HCT116 (cell line): ENCODE results near the gene FYCO1. TPM values are rescaled to one million over a fixed set of nuclear protein-coding genes. Genes with fewer than 3 reads are reported as not detected.

Experiments used
- ATAC-seq: fragments of 200-7000 bp; cut with Tn5 transposase; 2 replicates; pipeline ENCODE4 v1.9.1; 2020; ENCODE audit warnings: mild to moderate bottlenecking, moderate library complexity
- BruUV-seq: library from RNA; stranded (reverse); fragments of 400-500 nt; replicated peaks from 2 replicates; lab custom pipeline; 2021; lab: Mats Ljungman, UMichigan
- CTCF ChIA-PET: fragments of 300-600 bp; sonication (Branson Sonifier 250); formaldehyde crosslinking; loops from one replicate; lab custom pipeline; 2021; ENCODE audit warnings: antibody characterized with exemption; lab: Charles Lee
- POLR2A ChIA-PET: fragments of 300-600, 350-600 bp; sonication (Branson Sonifier 250); formaldehyde crosslinking; loops from one replicate; lab custom pipeline; 2021; ENCODE audit warnings: antibody characterized with exemption; lab: Charles Lee
- RAD21 ChIA-PET, 2 experiments: fragments of 300-600 bp; sonication (Branson Sonifier 250); formaldehyde crosslinking; loops; one replicate each; lab custom pipeline; 2023; ENCODE audit warnings: low total read pairs in 2 of 2; ENCODE audit not compliant: uncharacterized antibody in 2 of 2, unreplicated experiment in 2 of 2, low non-redundant PET in 1 of 2; lab: Charles Lee
- DNase-seq: peaks from one replicate; pipeline ENCODE4 v3.0.0-alpha.2; 2010; ENCODE audit warnings: low read depth, low spot score
- H2AFZ ChIP-seq: fragments of 200-600 bp; shearing (Covaris generic), sonication (generic); 2 replicates; pipeline ENCODE4 v1.6.1; 2017; ENCODE audit warnings: low read depth, mixed run types, mixed read lengths, antibody characterized with exemption, low read length; ENCODE audit not compliant: poor library complexity, severe bottlenecking
- H3K27ac ChIP-seq: 2 replicates; pipeline ENCODE4 v1.5.1; 2012; ENCODE audit warnings: low read depth, low read length
- H3K27me3 ChIP-seq: fragments of 200-600 bp; sonication (generic); 2 replicates; pipeline ENCODE4 v1.6.1; 2016; ENCODE audit warnings: mixed run types, low read length, mixed read lengths; ENCODE audit not compliant: insufficient read depth
- H3K36me3 ChIP-seq, 2 experiments: fragments of 200-500 bp in 1 of 2; fragments of 200-600 bp in 1 of 2; sonication (Bioruptor generic) in 1 of 2; sonication (generic) in 1 of 2; 2 replicates each; pipeline versions ENCODE4 v1.5.1 to v1.6.1; 2014 to 2016; ENCODE audit warnings: low read length in 2 of 2, inconsistent platforms in 1 of 2, mixed read lengths in 1 of 2, mixed run types in 1 of 2; ENCODE audit not compliant: insufficient read depth in 2 of 2, control insufficient read depth in 1 of 2
- H3K4me1 ChIP-seq, 2 experiments: fragments of 200-600 bp in 1 of 2; sonication (generic) in 1 of 2; 2 replicates each; pipeline versions ENCODE4 v1.5.1 to v1.6.1; 2012 to 2017; ENCODE audit warnings: low read length in 2 of 2, inconsistent platforms in 1 of 2, mild to moderate bottlenecking in 1 of 2, mixed read lengths in 1 of 2, mixed run types in 1 of 2, moderate library complexity in 1 of 2; ENCODE audit not compliant: insufficient read depth in 2 of 2, control insufficient read depth in 1 of 2
- H3K4me2 ChIP-seq: fragments of 200-600 bp; sonication (generic); 2 replicates; pipeline ENCODE4 v1.6.1; 2017; ENCODE audit warnings: mixed run types, low read length, mixed read lengths
- H3K4me3 ChIP-seq, 2 experiments: fragments of 200-600 bp in 1 of 2; sonication (generic) in 1 of 2; replicated peaks in 1 of 2; 2 replicates each; pipeline ENCODE4 v1.5.1; 2011 to 2016; ENCODE audit warnings: low read length in 2 of 2, control low read depth in 1 of 2, low read depth in 1 of 2, mild to moderate bottlenecking in 1 of 2, mixed read lengths in 1 of 2, mixed run types in 1 of 2
- H3K79me2 ChIP-seq: fragments of 200-600 bp; sonication (generic); 2 replicates; pipeline ENCODE4 v1.6.1; 2017; ENCODE audit warnings: mild to moderate bottlenecking, mixed run types, low read length, moderate library complexity, mixed read lengths; ENCODE audit not compliant: insufficient read depth
- H3K9ac ChIP-seq: fragments of 200-600 bp; sonication (generic); 2 replicates; pipeline ENCODE4 v1.6.1; 2016; ENCODE audit warnings: low read length, mixed read lengths
- H3K9me2 ChIP-seq: fragments of 200-600 bp; sonication (generic), shearing (Covaris generic); 2 replicates; pipeline ENCODE4 v1.6.1; 2017; ENCODE audit warnings: mixed run types, mild to moderate bottlenecking, moderate library complexity; ENCODE audit not compliant: insufficient read depth
- H3K9me3 ChIP-seq, 2 experiments: fragments of 200-500 bp in 1 of 2; fragments of 200-600 bp in 1 of 2; sonication (Bioruptor generic) in 1 of 2; sonication (generic) in 1 of 2; 2 replicates each; pipeline ENCODE4 v1.6.1; 2014 to 2017; ENCODE audit warnings: low read length in 2 of 2, mixed read lengths in 2 of 2, inconsistent platforms in 1 of 2, low read depth in 1 of 2, mild to moderate bottlenecking in 1 of 2, mixed run types in 1 of 2, moderate library complexity in 1 of 2; ENCODE audit not compliant: control insufficient read depth in 1 of 2, insufficient read depth in 1 of 2
- H4K20me1 ChIP-seq: fragments of 200-600 bp; sonication (generic), shearing (Covaris generic); 2 replicates; pipeline ENCODE4 v1.6.1; 2017; ENCODE audit warnings: mixed run types, mild to moderate bottlenecking, moderate library complexity; ENCODE audit not compliant: insufficient read depth
- EGR1 ChIP-seq: IDR thresholded peaks from 2 replicates; pipeline ENCODE4 v1.6.1; 2012; ENCODE audit warnings: low read depth
- FOSL1 ChIP-seq: IDR thresholded peaks from 2 replicates; pipeline ENCODE4 v1.6.1; 2012; ENCODE audit warnings: low read depth
- MAX ChIP-seq: IDR thresholded peaks from 2 replicates; pipeline ENCODE4 v1.6.1; 2012
- POLR2AphosphoS5 ChIP-seq: IDR thresholded peaks from 2 replicates; pipeline ENCODE4 v1.6.1; 2011; ENCODE audit warnings: mild to moderate bottlenecking, low read depth, low read length, moderate library complexity
- RAD21 ChIP-seq: IDR thresholded peaks from 2 replicates; pipeline ENCODE4 v1.6.1; 2012; ENCODE audit warnings: low read depth, mild to moderate bottlenecking
- REST ChIP-seq: IDR thresholded peaks from 2 replicates; pipeline ENCODE4 v1.6.1; 2012; ENCODE audit warnings: low read depth
- YY1 ChIP-seq: IDR thresholded peaks from 2 replicates; pipeline ENCODE4 v1.6.1; 2011; ENCODE audit warnings: low read length, low read depth, moderate library complexity, mild to moderate bottlenecking; ENCODE audit not compliant: insufficient replicate concordance; ENCODE audit errors: extremely low read depth
- ZBTB33 ChIP-seq: IDR thresholded peaks from 2 replicates; pipeline ENCODE4 v1.6.1; 2011; ENCODE audit warnings: mild to moderate bottlenecking, low read length, moderate library complexity; ENCODE audit not compliant: insufficient replicate concordance; ENCODE audit errors: extremely low read depth
- ZFX ChIP-seq: fragments of 450-650 bp; IDR thresholded peaks from 2 replicates; pipeline ENCODE4 v1.6.1; 2017
- ZNF274 ChIP-seq: fragments of 200-500 bp; sonication (Bioruptor generic); IDR thresholded peaks from 2 replicates; pipeline ENCODE4 v1.6.1; 2014; ENCODE audit warnings: mild to moderate bottlenecking, low read depth, low read length, inconsistent platforms
- intact Hi-C: fragments of 100-400 bp; cut with micrococcal nuclease; formaldehyde crosslinking; loops from 2 replicates; pipeline ENCODE4 v1.10.0; 2022
- total RNA-seq: library from RNA; stranded (reverse); gene quantifications from one replicate; pipeline ENCODE4 v1.2.1, GENCODE V29; 2021; ENCODE audit not compliant: unreplicated experiment

FYCO1 gene
- total RNA-seq, 1 experiment from 2014 or later, result 15.8 TPM

GRCh38 chr3:45974686-45975085 lies 20.9 kb downstream of the FYCO1 start:
- ChIA-PET CTCF (no interaction called here), POLR2A (no interaction called here)
- Histone ChIP-seq H3K27me3 (no peaks in the 10 kb centered on the region), H4K20me1 (no peaks in the 10 kb centered on the region), H3K9ac (no peak overlapping the region), H3K9me3 (no peaks in the 10 kb centered on the region), H3K79me2 (no peaks in the 10 kb centered on the region), H3K4me1 (no peaks in the 10 kb centered on the region), H3K4me2 (no peak overlapping the region), H3K27ac (no peak overlapping the region), H2AFZ (no peak overlapping the region)
- ATAC-seq, result no peak
- intact Hi-C loops, result no loop called here
- DNase-seq, result no peak
- TF ChIP-seq POLR2AphosphoS5 (no peak), ZBTB33 (no peak), EGR1 (no peak), RAD21 (no peak), ZNF274 (no peak), REST (no peak), YY1 (no peak), MAX (no peak), ZFX (no peak), FOSL1 (no peak)
- TF ChIP-seq, all 23 proteins: peak for 0
- RAD21 ChIA-PET, result no interaction called here
- Histone ChIP-seq H3K4me3 (no peak overlapping the region), H3K36me3 (peaks cover 5 to 13% of the 10 kb centered on the region in 2 experiments; a peak in 3 of 4 replicates), H3K9me2 (no peaks in the 10 kb centered on the region)
- no TSS peak for BruUV-seq
